Activated CD8-positive, alpha-beta memory T cell treated with anti-CD3 and anti-CD28 coated beads, Interleukin-2, amount 10 ng/mL, durations not matched to agents 7 days and 5 days (primary cell): Measurements from ENCODE around the gene HUS1B. TPM values are rescaled to one million over a fixed set of nuclear protein-coding genes. Genes with fewer than 3 reads are reported as not detected.
"Not testable (repeated sequence)": the region's sequence is repeated elsewhere in the genome, so short reads cannot be mapped to it uniquely, and the experiment has no call there.

Experiments used
- ATAC-seq: fragments of 150-1000 bp; cut with Tn5 transposase; one replicate; pipeline ENCODE4 v1.10.0; 2021; ENCODE audit warnings: moderate library complexity
- CTCF ChIA-PET: fragments of 350-600 bp; sonication (Branson Sonifier 250); formaldehyde crosslinking; loops from one replicate; lab custom pipeline; 2021; ENCODE audit warnings: antibody characterized with exemption; lab: Charles Lee
- DNase-seq: peaks from one replicate; pipeline ENCODE4 v3.0.0-alpha.2; 2020
- H3K27ac Mint-ChIP-seq: one replicate; pipeline ENCODE4 v1.8.0; 2021; ENCODE audit warnings: mild to moderate bottlenecking, mixed read lengths
- H3K27me3 Mint-ChIP-seq: one replicate; pipeline ENCODE4 v1.8.0; 2021; ENCODE audit warnings: mixed read lengths
- H3K36me3 Mint-ChIP-seq: one replicate; pipeline ENCODE4 v1.8.0; 2021; ENCODE audit warnings: mild to moderate bottlenecking, mixed read lengths
- H3K4me1 Mint-ChIP-seq: one replicate; pipeline ENCODE4 v1.8.0; 2021; ENCODE audit warnings: mixed read lengths
- H3K4me3 Mint-ChIP-seq: one replicate; pipeline ENCODE4 v1.8.0; 2021; ENCODE audit warnings: mild to moderate bottlenecking, moderate library complexity, mixed read lengths
- H3K9me3 Mint-ChIP-seq: one replicate; pipeline ENCODE4 v1.8.0; 2022; ENCODE audit warnings: low read depth, mixed read lengths
- total RNA-seq, 2 experiments: library from RNA; stranded (reverse); gene quantifications; one replicate each; pipeline ENCODE4 v1.2.3, GENCODE V29; 2021

The HUS1B gene
- total RNA-seq, 2 experiments from 2014 or later, result 1.2 to 1.9 TPM

GRCh38 chr6:667253-667927 lies 10.5 kb upstream of the HUS1B start:
- Mint-ChIP-seq H3K4me1 (peaks cover 16% of the 10 kb centered on the region), H3K27ac (no peak overlapping the region)

GRCh38 chr6:665403-666267 lies 8.7 kb upstream of the HUS1B start:
- no peak overlapping the region for H3K4me3 Mint-ChIP-seq
- peaks cover 41% of the 10 kb centered on the region for H3K36me3 Mint-ChIP-seq
- no peak for DNase-seq
- peaks cover 8% of the 10 kb centered on the region for H3K9me3 Mint-ChIP-seq
- H3K27me3 Mint-ChIP-seq, result no peaks in the 10 kb centered on the region
- H3K27ac Mint-ChIP-seq, result no peak overlapping the region
- no peak for ATAC-seq
- CTCF ChIA-PET, result no interaction called here
- peaks cover 23% of the 10 kb centered on the region for H3K4me1 Mint-ChIP-seq

More at GRCh38 chr6:667253-667927, 10.5 kb upstream of the HUS1B start:
- Mint-ChIP-seq H3K4me3 (no peak overlapping the region), H3K36me3 (peaks cover 44% of the 10 kb centered on the region), H3K27me3 (no peaks in the 10 kb centered on the region), H3K9me3 (peaks cover 8% of the 10 kb centered on the region)
- ATAC-seq (no peak), DNase-seq (no peak)
- CTCF ChIA-PET, result no interaction called here

GRCh38 chr6:663788-664187 lies 6.9 kb upstream of the HUS1B start:
- H3K4me3 Mint-ChIP-seq, H3K9me3 Mint-ChIP-seq, H3K27me3 Mint-ChIP-seq, ATAC-seq, CTCF ChIA-PET, DNase-seq, H3K27ac Mint-ChIP-seq: not testable (repeated sequence)
- H3K4me1 Mint-ChIP-seq, result peaks cover 39% of the 10 kb centered on the region
- peaks cover 38% of the 10 kb centered on the region for H3K36me3 Mint-ChIP-seq

GRCh38 chr6:659716-660581 lies 3.0 kb upstream of the HUS1B start:
- no peaks in the 10 kb centered on the region for H3K27me3 Mint-ChIP-seq
- H3K27ac Mint-ChIP-seq, result no peak overlapping the region
- ATAC-seq, result no peak
- peaks cover 48% of the 10 kb centered on the region for H3K36me3 Mint-ChIP-seq
- DNase-seq, result no peak
- peaks cover 4% of the 10 kb centered on the region for H3K9me3 Mint-ChIP-seq
- CTCF ChIA-PET, result interaction anchor here (0.6 kb wide), 1 partner anchor 138 kb away, joined by 3 read pairs; no protein-coding TSS in a partner anchor
- no peak overlapping the region for H3K4me3 Mint-ChIP-seq
- H3K4me1 Mint-ChIP-seq, result peaks cover 34% of the 10 kb centered on the region

- DNase-seq, result no peak
- ATAC-seq, result no peak
- H3K27me3 Mint-ChIP-seq, result no peaks in the 10 kb centered on the region
- peaks cover 29% of the 10 kb centered on the region for H3K4me1 Mint-ChIP-seq
- peaks cover 4% of the 10 kb centered on the region for H3K9me3 Mint-ChIP-seq
- H3K36me3 Mint-ChIP-seq, result peaks cover 44% of the 10 kb centered on the region
- H3K27ac Mint-ChIP-seq, result no peak overlapping the region
- CTCF ChIA-PET, result no interaction called here
- no peak overlapping the region for H3K4me3 Mint-ChIP-seq
Measured at GRCh38 chr6:658244-658643, 1.3 kb upstream of the HUS1B start.

GRCh38 chr6:657743-658142 lies 843 bp upstream of the HUS1B start:
- ATAC-seq (no peak), DNase-seq (no peak)
- H3K27me3 Mint-ChIP-seq, result no peaks in the 10 kb centered on the region
- H3K36me3 Mint-ChIP-seq, result peaks cover 43% of the 10 kb centered on the region
- H3K4me3 Mint-ChIP-seq, result no peak overlapping the region
- peaks cover 29% of the 10 kb centered on the region for H3K4me1 Mint-ChIP-seq
- CTCF ChIA-PET, result no interaction called here
- H3K9me3 Mint-ChIP-seq, result peaks cover 4% of the 10 kb centered on the region
- H3K27ac Mint-ChIP-seq, result no peak overlapping the region

- ATAC-seq, result no peak
- Mint-ChIP-seq H3K9me3 (peaks cover 4% of the 10 kb centered on the region), H3K4me3 (no peak overlapping the region), H3K4me1 (peaks cover 5% of the 10 kb centered on the region), H3K36me3 (peaks cover 34% of the 10 kb centered on the region), H3K27ac (no peak overlapping the region), H3K27me3 (no peaks in the 10 kb centered on the region)
- DNase-seq, result no peak
- CTCF ChIA-PET, result no interaction called here
Measured at GRCh38 chr6:654136-654535, 2.8 kb downstream of the HUS1B start.

GRCh38 chr6:652865-653264 lies 4.0 kb downstream of the HUS1B start:
- Mint-ChIP-seq H3K27me3 (no peaks in the 10 kb centered on the region), H3K4me1 (peaks cover 4% of the 10 kb centered on the region), H3K27ac (no peak overlapping the region), H3K9me3 (peaks cover 4% of the 10 kb centered on the region), H3K4me3 (no peak overlapping the region), H3K36me3 (peaks cover 30% of the 10 kb centered on the region)
- ATAC-seq, result no peak
- no peak for DNase-seq
- CTCF ChIA-PET, result no interaction called here

GRCh38 chr6:650098-650497 lies 6.8 kb downstream of the HUS1B start:
- DNase-seq (no peak), ATAC-seq (no peak)
- Mint-ChIP-seq H3K36me3 (peaks cover 14% of the 10 kb centered on the region), H3K27ac (no peak overlapping the region), H3K4me3 (no peak overlapping the region), H3K9me3 (peaks cover 2% of the 10 kb centered on the region), H3K27me3 (no peaks in the 10 kb centered on the region), H3K4me1 (peaks cover 11% of the 10 kb centered on the region)
- CTCF ChIA-PET, result interaction anchor here (0.8 to 1.4 kb wide), 2 partner anchors 31 to 72 kb away, joined by 3 to 5 read pairs; no protein-coding TSS in a partner anchor

GRCh38 chr6:642805-643204 lies 14.1 kb downstream of the HUS1B start:
- Mint-ChIP-seq H3K4me1 (peaks cover 7% of the 10 kb centered on the region), H3K36me3 (peaks cover 18% of the 10 kb centered on the region), H3K27ac (no peak overlapping the region), H3K4me3 (no peak overlapping the region), H3K9me3 (peaks cover 5% of the 10 kb centered on the region), H3K27me3 (no peaks in the 10 kb centered on the region)
- CTCF ChIA-PET, result no interaction called here
- no peak for ATAC-seq
- DNase-seq, result no peak

- Mint-ChIP-seq H3K27ac (no peak overlapping the region), H3K9me3 (peaks cover 5% of the 10 kb centered on the region), H3K4me1 (peaks cover 10% of the 10 kb centered on the region)
Measured at GRCh38 chr6:641225-641985, 15.5 kb downstream of the HUS1B start.

GRCh38 chr6:636488-636887 lies 20.4 kb downstream of the HUS1B start:
- no peak overlapping the region for H3K27ac Mint-ChIP-seq
- H3K9me3 Mint-ChIP-seq, result no peaks in the 10 kb centered on the region
- ATAC-seq (no peak), DNase-seq (no peak)
- no peaks in the 10 kb centered on the region for H3K27me3 Mint-ChIP-seq
- CTCF ChIA-PET, result interaction anchor here (1.0 kb wide), 1 partner anchor 12 kb away, joined by 4 read pairs; no protein-coding TSS in a partner anchor
- H3K36me3 Mint-ChIP-seq, result peaks cover 38% of the 10 kb centered on the region
- peaks cover 11% of the 10 kb centered on the region for H3K4me1 Mint-ChIP-seq
- H3K4me3 Mint-ChIP-seq, result no peak overlapping the region

More at GRCh38 chr6:641225-641985, 15.5 kb downstream of the HUS1B start:
- DNase-seq (no peak), ATAC-seq (no peak)
- CTCF ChIA-PET, result no interaction called here
- Mint-ChIP-seq H3K4me3 (no peak overlapping the region), H3K27me3 (no peaks in the 10 kb centered on the region), H3K36me3 (peaks cover 28% of the 10 kb centered on the region)
